HCT116 (cell line): ENCODE data around the gene CNTF.

Experiments
- CEBPB ChIP-seq: IDR thresholded peaks from 2 replicates; pipeline ENCODE4 v1.6.1; 2012; ENCODE audit warnings: low read depth
- POLR2A ChIP-seq: IDR thresholded peaks from 2 replicates; pipeline ENCODE4 v1.7.0; 2011; ENCODE audit warnings: borderline replicate concordance; ENCODE audit not compliant: insufficient read depth, insufficient read length; ENCODE audit errors: extremely low read depth
- POLR2AphosphoS5 ChIP-seq: IDR thresholded peaks from 2 replicates; pipeline ENCODE4 v1.6.1; 2011; ENCODE audit warnings: mild to moderate bottlenecking, low read depth, low read length, moderate library complexity
- SIN3A ChIP-seq: IDR thresholded peaks from 2 replicates; pipeline ENCODE4 v1.6.1; 2012; ENCODE audit warnings: low read depth
- TCF7L2 ChIP-seq: IDR thresholded peaks from 2 replicates; pipeline ENCODE4 v1.7.0; 2011; ENCODE audit warnings: borderline replicate concordance, inconsistent platforms; ENCODE audit not compliant: insufficient read depth, insufficient read length; ENCODE audit errors: extremely low read depth
- TF ChIP-seq, protein P1 (sequence below), 3 experiments: fragments of 200-600 bp in 1 of 3; sonication (generic) in 1 of 3; IDR thresholded peaks in 2 of 3; conservative IDR thresholded peaks in 1 of 3; 2 replicates each; pipeline ENCODE4 v1.5.1; 2012 to 2017; ENCODE audit warnings: low read depth in 2 of 3, low read length in 2 of 3, antibody characterized with exemption in 1 of 3, borderline replicate concordance in 1 of 3, control low read depth in 1 of 3, mild to moderate bottlenecking in 1 of 3, mixed read lengths in 1 of 3, mixed run types in 1 of 3, moderate library complexity in 1 of 3; ENCODE audit not compliant: insufficient read depth in 1 of 3
- TF ChIP-seq, protein P2 (sequence below): IDR thresholded peaks from 2 replicates; pipeline ENCODE4 v1.6.1; 2012; ENCODE audit warnings: low read depth

DNA sequence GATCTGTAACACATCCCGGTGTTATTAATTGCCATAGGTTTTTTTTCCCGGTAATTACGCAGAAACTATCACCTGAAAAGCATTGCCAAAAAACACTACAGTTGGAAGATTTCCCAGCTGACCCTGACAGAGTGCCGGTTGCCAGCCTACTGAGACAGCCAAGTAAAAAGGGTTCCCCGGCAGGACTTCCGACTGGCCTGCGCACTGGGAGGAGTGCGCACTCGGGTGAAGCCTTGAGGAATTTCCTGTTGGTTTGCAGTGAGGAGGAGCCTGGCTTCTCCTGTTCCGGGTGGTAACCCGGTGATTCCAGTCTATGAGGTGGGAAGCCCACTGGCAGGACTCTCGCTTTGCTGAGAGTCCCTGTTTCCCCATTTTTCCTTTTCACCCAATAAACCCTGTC, 52.1 kb downstream of the CNTF start:
- TF ChIP-seq, protein P1, sequence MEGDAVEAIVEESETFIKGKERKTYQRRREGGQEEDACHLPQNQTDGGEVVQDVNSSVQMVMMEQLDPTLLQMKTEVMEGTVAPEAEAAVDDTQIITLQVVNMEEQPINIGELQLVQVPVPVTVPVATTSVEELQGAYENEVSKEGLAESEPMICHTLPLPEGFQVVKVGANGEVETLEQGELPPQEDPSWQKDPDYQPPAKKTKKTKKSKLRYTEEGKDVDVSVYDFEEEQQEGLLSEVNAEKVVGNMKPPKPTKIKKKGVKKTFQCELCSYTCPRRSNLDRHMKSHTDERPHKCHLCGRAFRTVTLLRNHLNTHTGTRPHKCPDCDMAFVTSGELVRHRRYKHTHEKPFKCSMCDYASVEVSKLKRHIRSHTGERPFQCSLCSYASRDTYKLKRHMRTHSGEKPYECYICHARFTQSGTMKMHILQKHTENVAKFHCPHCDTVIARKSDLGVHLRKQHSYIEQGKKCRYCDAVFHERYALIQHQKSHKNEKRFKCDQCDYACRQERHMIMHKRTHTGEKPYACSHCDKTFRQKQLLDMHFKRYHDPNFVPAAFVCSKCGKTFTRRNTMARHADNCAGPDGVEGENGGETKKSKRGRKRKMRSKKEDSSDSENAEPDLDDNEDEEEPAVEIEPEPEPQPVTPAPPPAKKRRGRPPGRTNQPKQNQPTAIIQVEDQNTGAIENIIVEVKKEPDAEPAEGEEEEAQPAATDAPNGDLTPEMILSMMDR (IDR thresholded peaks at IDR 0.05 in 2 of 3, conservative IDR thresholded peaks at IDR 0.05 in 1 of 3; ENCODE audit: borderline replicate concordance in 1 of 3, insufficient read depth in 1 of 3, low read depth in 2 of 3, low read length in 2 of 3): no peak
- TF ChIP-seq, protein P2, sequence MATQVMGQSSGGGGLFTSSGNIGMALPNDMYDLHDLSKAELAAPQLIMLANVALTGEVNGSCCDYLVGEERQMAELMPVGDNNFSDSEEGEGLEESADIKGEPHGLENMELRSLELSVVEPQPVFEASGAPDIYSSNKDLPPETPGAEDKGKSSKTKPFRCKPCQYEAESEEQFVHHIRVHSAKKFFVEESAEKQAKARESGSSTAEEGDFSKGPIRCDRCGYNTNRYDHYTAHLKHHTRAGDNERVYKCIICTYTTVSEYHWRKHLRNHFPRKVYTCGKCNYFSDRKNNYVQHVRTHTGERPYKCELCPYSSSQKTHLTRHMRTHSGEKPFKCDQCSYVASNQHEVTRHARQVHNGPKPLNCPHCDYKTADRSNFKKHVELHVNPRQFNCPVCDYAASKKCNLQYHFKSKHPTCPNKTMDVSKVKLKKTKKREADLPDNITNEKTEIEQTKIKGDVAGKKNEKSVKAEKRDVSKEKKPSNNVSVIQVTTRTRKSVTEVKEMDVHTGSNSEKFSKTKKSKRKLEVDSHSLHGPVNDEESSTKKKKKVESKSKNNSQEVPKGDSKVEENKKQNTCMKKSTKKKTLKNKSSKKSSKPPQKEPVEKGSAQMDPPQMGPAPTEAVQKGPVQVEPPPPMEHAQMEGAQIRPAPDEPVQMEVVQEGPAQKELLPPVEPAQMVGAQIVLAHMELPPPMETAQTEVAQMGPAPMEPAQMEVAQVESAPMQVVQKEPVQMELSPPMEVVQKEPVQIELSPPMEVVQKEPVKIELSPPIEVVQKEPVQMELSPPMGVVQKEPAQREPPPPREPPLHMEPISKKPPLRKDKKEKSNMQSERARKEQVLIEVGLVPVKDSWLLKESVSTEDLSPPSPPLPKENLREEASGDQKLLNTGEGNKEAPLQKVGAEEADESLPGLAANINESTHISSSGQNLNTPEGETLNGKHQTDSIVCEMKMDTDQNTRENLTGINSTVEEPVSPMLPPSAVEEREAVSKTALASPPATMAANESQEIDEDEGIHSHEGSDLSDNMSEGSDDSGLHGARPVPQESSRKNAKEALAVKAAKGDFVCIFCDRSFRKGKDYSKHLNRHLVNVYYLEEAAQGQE: no peak
- TF ChIP-seq TCF7L2 (no peak), POLR2AphosphoS5 (no peak), SIN3A (no peak), CEBPB (no peak), POLR2A (no peak)
